Peyer's patch (tissue), 4 donors: ENCODE results near the gene SPATC1L.

Source experiments
- CTCF ChIP-seq, 6 experiments: fragments of 450-650 bp in 4 of 6; fragments of 200-600 bp in 2 of 6; sonication (generic) in 1 of 6; IDR thresholded peaks; one replicate each; pipeline ENCODE4 v1.5.1; 2017 to 2019; ENCODE audit warnings: antibody characterized with exemption in 6 of 6, mild to moderate bottlenecking in 3 of 6, moderate library complexity in 1 of 6
- POLR2A ChIP-seq, 2 donors: fragments of 450-650 bp; IDR thresholded peaks; one replicate each; pipeline ENCODE4 v1.5.1; 2017; ENCODE audit warnings: antibody characterized with exemption in 2 of 2, mild to moderate bottlenecking in 2 of 2, moderate library complexity in 2 of 2

- TF ChIP-seq CTCF (IDR thresholded peaks at IDR 0.05), result no peak
- TF ChIP-seq POLR2A (IDR thresholded peaks at IDR 0.05), result no peak
Observed at GRCh38 chr21:46150073-46150472, 34.2 kb downstream of the SPATC1L start.
